Stimulated activated memory B cell treated with anti-CD40 and anti-IgM and Interleukin-4, amounts not matched to agents 10 μg/mL and 1 μg/mL and 100 μg/mL, for 72 hours (primary cell): Measurements from ENCODE around the gene IL13.
A peak's percentile ranks its signal among the peaks of the same experiment; 100 is the strongest.

ENCODE experiments used
- ATAC-seq: fragments of 150-1000 bp; cut with Tn5 transposase; 2 replicates; pipeline ENCODE4 v1.10.0; 2021
- H3K27ac Mint-ChIP-seq: one replicate; pipeline ENCODE4 v1.8.0; 2022; ENCODE audit warnings: mild to moderate bottlenecking, mixed read lengths
- H3K27me3 Mint-ChIP-seq: one replicate; pipeline ENCODE4 v1.8.0; 2022; ENCODE audit warnings: mixed read lengths
- H3K36me3 Mint-ChIP-seq: one replicate; pipeline ENCODE4 v1.8.0; 2022; ENCODE audit warnings: mixed read lengths
- H3K4me1 Mint-ChIP-seq: one replicate; pipeline ENCODE4 v1.8.0; 2022; ENCODE audit warnings: mixed read lengths
- H3K4me3 Mint-ChIP-seq: one replicate; pipeline ENCODE4 v1.8.0; 2022; ENCODE audit warnings: mild to moderate bottlenecking, moderate library complexity, mixed read lengths
- H3K9me3 Mint-ChIP-seq: one replicate; pipeline ENCODE4 v1.8.0; 2022; ENCODE audit warnings: mixed read lengths

Gene IL13

GRCh38 chr5:132646583-132647266 lies 11.2 kb upstream of the IL13 start:
- no peaks in the 10 kb centered on the region for H3K4me1 Mint-ChIP-seq
- peaks cover 41% of the 10 kb centered on the region for H3K36me3 Mint-ChIP-seq
- peaks cover 14% of the 10 kb centered on the region for H3K9me3 Mint-ChIP-seq

GRCh38 chr5:132647473-132647872 lies 10.5 kb upstream of the IL13 start:
- Mint-ChIP-seq H3K27me3 (no peaks in the 10 kb centered on the region), H3K4me1 (no peaks in the 10 kb centered on the region), H3K27ac (no peak overlapping the region), H3K36me3 (peaks cover 33% of the 10 kb centered on the region), H3K9me3 (peaks cover 16% of the 10 kb centered on the region), H3K4me3 (no peak overlapping the region)
- ATAC-seq = no peak

More at GRCh38 chr5:132646583-132647266, 11.2 kb upstream of the IL13 start:
- Mint-ChIP-seq H3K4me3 (no peak overlapping the region), H3K27me3 (no peaks in the 10 kb centered on the region), H3K27ac (no peak overlapping the region)
- no peak for ATAC-seq

DNA sequence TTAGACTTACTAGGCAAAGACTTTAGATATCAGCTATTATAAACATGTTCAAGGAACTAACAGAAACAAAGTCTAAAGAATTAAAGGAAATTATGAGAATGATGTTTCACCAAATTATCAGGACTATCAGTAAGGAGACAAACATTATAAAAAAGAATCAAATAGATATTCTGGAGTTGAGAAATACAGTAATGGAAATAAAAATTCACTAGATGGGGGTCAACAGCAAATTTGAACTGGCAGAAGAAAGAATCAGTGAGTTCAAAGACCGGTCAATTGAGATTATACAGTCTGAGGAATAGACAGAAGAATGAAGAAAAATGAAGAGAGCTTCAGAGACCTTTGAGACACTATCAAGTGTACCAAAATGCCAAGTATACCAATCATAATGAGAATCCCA lies 9.6 kb upstream of the IL13 start:
- no peak for ATAC-seq
- Mint-ChIP-seq H3K4me3 (no peak overlapping the region), H3K27me3 (no peaks in the 10 kb centered on the region), H3K27ac (no peak overlapping the region), H3K36me3 (peaks cover 24% of the 10 kb centered on the region), H3K9me3 (peaks cover 16% of the 10 kb centered on the region), H3K4me1 (no peaks in the 10 kb centered on the region)

DNA sequence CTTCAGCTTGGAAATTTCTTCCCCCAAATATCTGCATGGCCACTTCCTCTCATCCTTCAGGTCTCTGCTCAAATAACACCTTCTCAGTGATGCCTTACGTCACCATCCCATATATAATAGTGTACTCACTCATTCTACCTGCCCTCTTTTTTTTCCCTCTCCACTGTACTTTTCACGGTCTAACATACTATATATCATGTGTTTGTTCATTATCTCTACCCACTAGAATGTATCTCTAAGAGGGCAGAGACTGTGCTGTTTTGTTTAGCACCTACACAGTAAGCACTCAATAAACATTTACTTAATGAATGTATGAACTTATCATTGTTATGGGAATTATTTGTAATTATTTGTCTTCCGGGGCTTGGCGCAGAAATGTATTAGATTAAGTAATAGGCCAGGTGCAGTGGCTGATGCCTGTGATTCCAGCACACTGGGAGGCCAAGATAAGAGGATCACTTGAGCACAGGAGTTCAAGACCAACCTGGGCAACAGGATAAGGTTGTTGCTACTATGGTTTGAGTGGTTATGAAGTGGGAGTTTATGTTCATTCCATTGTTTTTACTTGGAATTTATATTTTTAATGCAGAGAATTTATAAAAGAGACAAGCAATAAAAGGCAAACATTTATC lies 6.0 kb upstream of the IL13 start:
- Mint-ChIP-seq H3K9me3 (peaks cover 16% of the 10 kb centered on the region), H3K27me3 (peaks cover 22% of the 10 kb centered on the region), H3K4me1 (peaks cover 7% of the 10 kb centered on the region), H3K27ac (no peak overlapping the region), H3K4me3 (no peak overlapping the region), H3K36me3 (peaks cover 8% of the 10 kb centered on the region)
- ATAC-seq = no peak

- Mint-ChIP-seq H3K36me3 (no peaks in the 10 kb centered on the region), H3K27me3 (peaks cover 38% of the 10 kb centered on the region)
Measured at GRCh38 chr5:132653716-132654115, 4.3 kb upstream of the IL13 start.

DNA sequence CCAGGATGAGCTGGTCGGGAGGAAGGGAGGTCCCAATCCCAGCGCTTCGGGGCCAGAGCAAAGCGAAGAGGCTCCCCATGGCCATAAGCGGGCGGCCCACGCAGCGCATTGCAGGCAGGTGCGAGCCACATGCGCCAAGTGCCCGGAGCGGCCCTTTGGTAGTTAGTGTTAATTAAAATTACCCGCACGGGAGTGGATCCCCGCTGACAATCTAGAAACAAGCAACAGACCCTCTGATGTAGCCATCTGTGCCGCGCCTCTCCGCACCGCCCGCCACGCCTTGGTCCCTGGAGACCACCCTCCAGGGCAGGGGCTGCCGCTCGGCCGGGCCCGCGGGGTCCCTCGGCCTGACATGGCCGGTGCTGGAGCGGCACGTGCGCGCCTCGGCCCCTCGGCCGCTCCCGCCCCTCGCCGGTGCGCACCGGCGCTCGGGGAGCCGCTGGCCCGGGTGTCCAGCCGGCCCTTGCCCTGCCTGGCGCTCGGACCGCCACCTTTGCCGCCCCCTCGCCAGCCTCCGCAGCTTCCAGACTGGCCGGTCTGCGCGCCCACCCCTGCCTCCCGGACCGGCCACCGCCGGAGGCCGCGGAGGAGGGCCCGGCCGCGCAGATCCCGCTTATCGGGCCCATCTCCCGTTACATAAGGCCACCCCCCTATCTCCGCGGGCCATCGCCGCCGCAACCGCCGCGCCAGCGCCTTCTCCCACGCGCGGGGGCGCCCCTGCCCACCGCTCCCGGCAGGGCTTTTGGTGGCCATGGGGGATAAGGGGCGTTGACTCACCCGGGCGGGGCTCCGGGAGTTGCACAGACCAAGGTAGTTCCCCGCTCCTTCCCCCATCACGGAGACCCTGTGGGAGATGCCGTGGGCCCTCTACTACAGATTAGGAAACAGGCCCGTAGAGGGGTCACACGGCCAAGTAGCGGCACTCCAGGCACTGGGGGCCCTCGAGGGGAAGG lies 1.9 kb upstream of the IL13 start:
- H3K9me3 Mint-ChIP-seq = peaks cover 6% of the 10 kb centered on the region
- peaks cover 38% of the 10 kb centered on the region for H3K27me3 Mint-ChIP-seq
- H3K36me3 Mint-ChIP-seq = no peaks in the 10 kb centered on the region
- H3K27ac Mint-ChIP-seq = peak overlapping the region; percentile 57
- peak; percentile 17 for ATAC-seq
- peak overlapping the region; percentile 59 for H3K4me3 Mint-ChIP-seq
- peaks cover 24% of the 10 kb centered on the region for H3K4me1 Mint-ChIP-seq

More at GRCh38 chr5:132653716-132654115, 4.3 kb upstream of the IL13 start:
- Mint-ChIP-seq H3K4me3 (no peak overlapping the region), H3K27ac (no peak overlapping the region), H3K9me3 (peaks cover 6% of the 10 kb centered on the region), H3K4me1 (peaks cover 11% of the 10 kb centered on the region)
- ATAC-seq = no peak

- H3K27me3 Mint-ChIP-seq = peaks cover 38% of the 10 kb centered on the region
- H3K27ac Mint-ChIP-seq = peak overlapping the region; percentile 57
- H3K4me3 Mint-ChIP-seq = peak overlapping the region; percentile 59
- H3K4me1 Mint-ChIP-seq = peaks cover 32% of the 10 kb centered on the region
- peaks cover under 1% of the 10 kb centered on the region for H3K9me3 Mint-ChIP-seq
- ATAC-seq = no peak
- no peaks in the 10 kb centered on the region for H3K36me3 Mint-ChIP-seq
Measured at GRCh38 chr5:132656774-132657355, 1.1 kb upstream of the IL13 start.

DNA sequence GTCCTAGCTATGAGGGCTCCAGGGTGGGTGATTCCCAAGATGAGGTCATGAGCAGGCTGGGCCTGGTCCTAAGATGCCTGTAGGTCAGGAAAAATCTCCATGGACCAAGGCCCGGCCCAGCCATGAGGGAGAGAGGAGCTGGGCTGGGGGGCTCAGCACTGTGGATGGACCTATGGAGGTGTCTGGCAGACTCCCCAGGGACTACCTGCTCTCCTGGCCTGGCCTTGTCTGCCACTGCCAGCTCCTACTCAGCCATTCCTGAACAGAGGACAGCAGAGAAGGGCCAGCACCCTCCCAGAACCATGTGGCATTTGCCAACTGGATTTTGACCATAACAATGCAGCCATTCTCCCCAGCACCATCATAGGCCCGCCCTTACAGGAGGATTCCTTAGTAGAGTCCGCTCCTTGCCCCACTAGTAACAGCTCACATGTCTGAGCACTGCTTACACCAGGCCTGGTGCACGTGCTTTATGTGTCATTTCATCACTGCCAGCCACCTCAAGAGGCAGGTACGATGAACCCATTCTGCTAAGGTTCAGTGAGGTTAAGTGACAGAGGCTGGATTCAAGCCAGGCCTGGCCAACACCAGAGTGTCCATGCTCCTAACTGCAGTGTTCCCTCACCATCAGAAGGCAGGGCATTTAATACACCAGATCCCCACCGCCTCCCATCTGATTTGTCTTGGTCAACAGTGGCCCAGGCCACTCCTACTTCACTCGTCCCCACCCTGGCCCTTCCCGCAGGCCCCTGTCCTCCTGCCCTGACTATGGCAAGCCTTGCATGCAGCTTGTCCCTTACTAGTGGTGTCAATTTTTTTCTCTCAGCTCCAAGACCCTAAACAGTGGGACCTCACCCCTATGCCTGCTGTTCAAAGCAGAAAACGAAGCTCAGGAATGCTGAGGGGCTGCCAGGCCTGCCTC lies 669 bp downstream of the IL13 start:
- Mint-ChIP-seq H3K9me3 (no peaks in the 10 kb centered on the region), H3K4me1 (peaks cover 49% of the 10 kb centered on the region), H3K4me3 (no peak overlapping the region), H3K36me3 (no peaks in the 10 kb centered on the region), H3K27ac (peak overlapping the region; percentile 22), H3K27me3 (peaks cover 38% of the 10 kb centered on the region)
- ATAC-seq = no peak

DNA sequence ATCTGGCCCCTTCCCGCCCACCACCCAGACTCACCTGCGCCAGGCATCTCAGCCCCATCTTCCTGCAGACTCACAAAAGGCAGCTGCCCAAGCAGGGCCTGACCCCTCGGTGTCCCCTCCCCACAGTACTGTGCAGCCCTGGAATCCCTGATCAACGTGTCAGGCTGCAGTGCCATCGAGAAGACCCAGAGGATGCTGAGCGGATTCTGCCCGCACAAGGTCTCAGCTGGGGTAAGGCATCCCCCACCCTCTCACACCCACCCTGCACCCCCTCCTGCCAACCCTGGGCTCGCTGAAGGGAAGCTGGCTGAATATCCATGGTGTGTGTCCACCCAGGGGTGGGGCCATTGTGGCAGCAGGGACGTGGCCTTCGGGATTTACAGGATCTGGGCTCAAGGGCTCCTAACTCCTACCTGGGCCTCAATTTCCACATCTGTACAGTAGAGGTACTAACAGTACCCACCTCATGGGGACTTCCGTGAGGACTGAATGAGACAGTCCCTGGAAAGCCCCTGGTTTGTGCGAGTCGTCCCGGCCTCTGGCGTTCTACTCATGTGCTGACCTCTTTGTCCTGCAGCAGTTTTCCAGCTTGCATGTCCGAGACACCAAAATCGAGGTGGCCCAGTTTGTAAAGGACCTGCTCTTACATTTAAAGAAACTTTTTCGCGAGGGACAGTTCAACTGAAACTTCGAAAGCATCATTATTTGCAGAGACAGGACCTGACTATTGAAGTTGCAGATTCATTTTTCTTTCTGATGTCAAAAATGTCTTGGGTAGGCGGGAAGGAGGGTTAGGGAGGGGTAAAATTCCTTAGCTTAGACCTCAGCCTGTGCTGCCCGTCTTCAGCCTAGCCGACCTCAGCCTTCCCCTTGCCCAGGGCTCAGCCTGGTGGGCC lies 1.9 kb downstream of the IL13 start:
- Mint-ChIP-seq H3K27ac (peak overlapping the region; percentile 63), H3K4me3 (no peak overlapping the region), H3K27me3 (peaks cover 26% of the 10 kb centered on the region), H3K36me3 (no peaks in the 10 kb centered on the region), H3K4me1 (peaks cover 61% of the 10 kb centered on the region), H3K9me3 (no peaks in the 10 kb centered on the region)
- no peak for ATAC-seq

- H3K4me1 Mint-ChIP-seq = peaks cover 59% of the 10 kb centered on the region
- H3K27ac Mint-ChIP-seq = peak overlapping the region; percentile 63
- no peaks in the 10 kb centered on the region for H3K9me3 Mint-ChIP-seq
- no peaks in the 10 kb centered on the region for H3K36me3 Mint-ChIP-seq
- ATAC-seq = peak; percentile 56
- peaks cover 24% of the 10 kb centered on the region for H3K27me3 Mint-ChIP-seq
- peak overlapping the region; percentile 33 for H3K4me3 Mint-ChIP-seq
Measured at GRCh38 chr5:132661231-132662003, 3.4 kb downstream of the IL13 start.

- H3K36me3 Mint-ChIP-seq = no peaks in the 10 kb centered on the region
- peak; percentile 28 for ATAC-seq
- peaks cover 53% of the 10 kb centered on the region for H3K4me1 Mint-ChIP-seq
- no peaks in the 10 kb centered on the region for H3K9me3 Mint-ChIP-seq
- peaks cover 24% of the 10 kb centered on the region for H3K27me3 Mint-ChIP-seq
- H3K27ac Mint-ChIP-seq = peak overlapping the region; percentile 63
- H3K4me3 Mint-ChIP-seq = peak overlapping the region; percentile 32
Measured at GRCh38 chr5:132662004-132662401, 4.0 kb downstream of the IL13 start.

- Mint-ChIP-seq H3K4me1 (peaks cover 50% of the 10 kb centered on the region), H3K4me3 (peak overlapping the region; percentile 32), H3K27ac (peak overlapping the region; percentile 63), H3K36me3 (no peaks in the 10 kb centered on the region), H3K27me3 (peaks cover 16% of the 10 kb centered on the region), H3K9me3 (no peaks in the 10 kb centered on the region)
- peak; percentile 81 for ATAC-seq
Measured at GRCh38 chr5:132662925-132663770, 5.2 kb downstream of the IL13 start.
